Type B pancreatic cell (in vitro differentiated cells): Measurements from ENCODE around the gene TNFRSF13B. TPM values are rescaled to one million over a fixed set of nuclear protein-coding genes. Genes with fewer than 3 reads are reported as not detected.

ENCODE experiments used
- DNase-seq: peaks from one replicate; pipeline ENCODE4 v3.0.0; 2021; ENCODE audit warnings: mixed read lengths; ENCODE audit not compliant: unreplicated experiment; ENCODE audit errors: extremely low spot score
- H3K27ac Mint-ChIP-seq: 2 replicates; pipeline ENCODE4 v1.8.0; 2021; ENCODE audit warnings: mild to moderate bottlenecking, mixed read lengths
- H3K27me3 Mint-ChIP-seq: 2 replicates; pipeline ENCODE4 v1.8.0; 2021; ENCODE audit warnings: mixed read lengths
- H3K36me3 Mint-ChIP-seq: 2 replicates; pipeline ENCODE4 v1.8.0; 2021; ENCODE audit warnings: mixed read lengths
- H3K4me1 Mint-ChIP-seq: one replicate; pipeline ENCODE4 v1.8.0; 2021; ENCODE audit warnings: mixed read lengths; ENCODE audit not compliant: unreplicated experiment
- H3K4me3 Mint-ChIP-seq: 2 replicates; pipeline ENCODE4 v1.8.0; 2021; ENCODE audit warnings: mild to moderate bottlenecking, mixed read lengths
- H3K9me3 Mint-ChIP-seq: 2 replicates; pipeline ENCODE4 v1.8.0; 2021; ENCODE audit warnings: mixed read lengths
- total RNA-seq: library from RNA; stranded (reverse); gene quantifications from 2 replicates; pipeline ENCODE4 v1.2.1, GENCODE V29; 2021; ENCODE audit warnings: low replicate concordance
- TF ChIP-seq, protein P1 (sequence below): fragments of 200-600 bp; sonication (generic); conservative IDR thresholded peaks from 2 replicates; pipeline ENCODE4 v1.5.0; 2021; ENCODE audit warnings: antibody characterized with exemption, mild to moderate bottlenecking

Gene TNFRSF13B
- total RNA-seq, 1 donor from 2014 or later: not detected

GRCh38 chr17:16930571-16931317, 41.2 kb downstream of the TNFRSF13B start:
- no peak for DNase-seq
- no peak overlapping the region for H3K4me3 Mint-ChIP-seq
- no peak overlapping the region for H3K27ac Mint-ChIP-seq
- TF ChIP-seq, protein P1, sequence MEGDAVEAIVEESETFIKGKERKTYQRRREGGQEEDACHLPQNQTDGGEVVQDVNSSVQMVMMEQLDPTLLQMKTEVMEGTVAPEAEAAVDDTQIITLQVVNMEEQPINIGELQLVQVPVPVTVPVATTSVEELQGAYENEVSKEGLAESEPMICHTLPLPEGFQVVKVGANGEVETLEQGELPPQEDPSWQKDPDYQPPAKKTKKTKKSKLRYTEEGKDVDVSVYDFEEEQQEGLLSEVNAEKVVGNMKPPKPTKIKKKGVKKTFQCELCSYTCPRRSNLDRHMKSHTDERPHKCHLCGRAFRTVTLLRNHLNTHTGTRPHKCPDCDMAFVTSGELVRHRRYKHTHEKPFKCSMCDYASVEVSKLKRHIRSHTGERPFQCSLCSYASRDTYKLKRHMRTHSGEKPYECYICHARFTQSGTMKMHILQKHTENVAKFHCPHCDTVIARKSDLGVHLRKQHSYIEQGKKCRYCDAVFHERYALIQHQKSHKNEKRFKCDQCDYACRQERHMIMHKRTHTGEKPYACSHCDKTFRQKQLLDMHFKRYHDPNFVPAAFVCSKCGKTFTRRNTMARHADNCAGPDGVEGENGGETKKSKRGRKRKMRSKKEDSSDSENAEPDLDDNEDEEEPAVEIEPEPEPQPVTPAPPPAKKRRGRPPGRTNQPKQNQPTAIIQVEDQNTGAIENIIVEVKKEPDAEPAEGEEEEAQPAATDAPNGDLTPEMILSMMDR: no peak
- no peaks in the 10 kb centered on the region for H3K4me1 Mint-ChIP-seq
- no peaks in the 10 kb centered on the region for H3K36me3 Mint-ChIP-seq
- H3K9me3 Mint-ChIP-seq: no peaks in the 10 kb centered on the region
- no peaks in the 10 kb centered on the region for H3K27me3 Mint-ChIP-seq

DNA sequence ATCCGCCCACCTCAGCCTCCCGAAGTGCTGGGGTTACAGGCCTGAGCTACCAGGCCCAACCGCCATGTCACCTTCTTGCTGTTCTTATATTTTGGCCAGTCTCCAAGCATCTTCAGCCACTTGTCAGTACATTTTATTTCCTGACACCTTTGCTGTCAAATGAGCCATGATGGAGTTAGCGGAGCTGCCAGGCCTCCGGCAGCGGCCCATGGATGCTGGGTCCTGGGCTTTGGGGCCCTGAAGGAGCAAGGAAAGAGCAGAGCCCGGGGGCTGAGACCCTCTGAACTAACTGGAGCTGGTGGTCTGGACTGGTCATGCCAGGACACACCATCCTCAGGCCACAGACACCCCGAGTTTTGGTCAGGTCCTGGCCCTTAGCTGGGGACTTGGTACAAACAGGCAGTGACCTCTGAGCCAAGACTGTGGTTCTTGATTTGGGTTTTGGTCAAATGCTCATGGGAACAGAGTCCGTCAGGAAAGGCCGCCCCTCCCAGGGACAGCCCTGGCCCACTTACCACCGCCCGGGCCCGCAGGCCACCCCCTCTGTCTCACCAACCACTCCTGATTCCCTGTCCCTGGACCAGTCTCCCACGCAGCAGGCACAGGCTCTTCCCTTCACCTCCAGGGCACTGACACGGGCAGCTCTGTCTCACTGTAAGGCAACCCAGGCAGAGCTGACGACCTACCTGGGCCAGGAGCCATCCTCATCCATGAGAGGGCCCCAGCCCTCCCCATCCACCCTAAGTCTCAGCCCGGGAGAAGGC, 42.0 kb downstream of the TNFRSF13B start:
- Mint-ChIP-seq H3K4me1 (no peaks in the 10 kb centered on the region), H3K9me3 (no peaks in the 10 kb centered on the region)
- TF ChIP-seq, protein P1: no peak

GRCh38 chr17:16929035-16929680, 42.8 kb downstream of the TNFRSF13B start:
- no peaks in the 10 kb centered on the region for H3K4me1 Mint-ChIP-seq
- TF ChIP-seq, protein P1: no peak
- H3K27me3 Mint-ChIP-seq: no peaks in the 10 kb centered on the region
- no peaks in the 10 kb centered on the region for H3K36me3 Mint-ChIP-seq
- no peak overlapping the region for H3K4me3 Mint-ChIP-seq
- H3K9me3 Mint-ChIP-seq: no peaks in the 10 kb centered on the region
- no peak for DNase-seq
- no peak overlapping the region for H3K27ac Mint-ChIP-seq

More for the DNA sequence above, 42.0 kb downstream of the TNFRSF13B start:
- Mint-ChIP-seq H3K36me3 (no peaks in the 10 kb centered on the region), H3K27ac (no peak overlapping the region), H3K4me3 (no peak overlapping the region), H3K27me3 (no peaks in the 10 kb centered on the region)
- DNase-seq: no peak

GRCh38 chr17:16928406-16929034, 43.4 kb downstream of the TNFRSF13B start:
- no peaks in the 10 kb centered on the region for H3K4me1 Mint-ChIP-seq
- DNase-seq: no peak
- H3K36me3 Mint-ChIP-seq: no peaks in the 10 kb centered on the region
- H3K9me3 Mint-ChIP-seq: no peaks in the 10 kb centered on the region
- TF ChIP-seq, protein P1: no peak
- no peak overlapping the region for H3K27ac Mint-ChIP-seq
- no peaks in the 10 kb centered on the region for H3K27me3 Mint-ChIP-seq
- H3K4me3 Mint-ChIP-seq: no peak overlapping the region

- Mint-ChIP-seq H3K4me1 (no peaks in the 10 kb centered on the region), H3K9me3 (no peaks in the 10 kb centered on the region), H3K4me3 (no peak overlapping the region), H3K36me3 (no peaks in the 10 kb centered on the region), H3K27me3 (no peaks in the 10 kb centered on the region), H3K27ac (no peak overlapping the region)
- DNase-seq: no peak
- TF ChIP-seq, protein P1: no peak
These were observed 44.1 kb downstream of the TNFRSF13B start for GRCh38 chr17:16927641-16928321.
